Measurements from ENCODE around the gene APRT. TPM values are rescaled to one million over a fixed set of nuclear protein-coding genes. Genes with fewer than 3 reads are reported as not detected.
"Not testable (repeated sequence)": the region's sequence is repeated elsewhere in the genome, so short reads cannot be mapped to it uniquely, and the experiment has no call there.

Gene APRT
- total RNA-seq, 1 experiment from 2014 or later, result 266 TPM

- no peak for DNase-seq (ENCODE audit: low spot score)
- in situ Hi-C loops (cut with HindIII; ENCODE audit: low sequenced_read_pairs), result no loop called here
Measured at GRCh38 chr16:88826070-88826840, 14.5 kb upstream of the APRT start.

GRCh38 chr16:88825146-88825545, 13.4 kb upstream of the APRT start:
- in situ Hi-C loops (cut with HindIII; ENCODE audit: low sequenced_read_pairs), result no loop called here
- DNase-seq (ENCODE audit: low spot score), result no peak

GRCh38 chr16:88824256-88825077, 12.7 kb upstream of the APRT start:
- in situ Hi-C loops (cut with HindIII; ENCODE audit: low sequenced_read_pairs), result no loop called here
- DNase-seq (ENCODE audit: low spot score), result no peak

GRCh38 chr16:88823646-88824045, 11.9 kb upstream of the APRT start:
- in situ Hi-C loops (cut with HindIII; ENCODE audit: low sequenced_read_pairs); DNase-seq (ENCODE audit: low spot score): not testable (repeated sequence)

GRCh38 chr16:88822281-88823040, 10.7 kb upstream of the APRT start:
- no peak for DNase-seq (ENCODE audit: low spot score)
- in situ Hi-C loops (cut with HindIII; ENCODE audit: low sequenced_read_pairs), result no loop called here

GRCh38 chr16:88821168-88821850, 9.6 kb upstream of the APRT start:
- DNase-seq (ENCODE audit: low spot score), result no peak
- in situ Hi-C loops (cut with HindIII; ENCODE audit: low sequenced_read_pairs), result no loop called here

- no peak for DNase-seq (ENCODE audit: low spot score)
- in situ Hi-C loops (cut with HindIII; ENCODE audit: low sequenced_read_pairs), result no loop called here
Measured at GRCh38 chr16:88820385-88821025, 8.8 kb upstream of the APRT start.

- no peak for DNase-seq (ENCODE audit: low spot score)
- in situ Hi-C loops (cut with HindIII; ENCODE audit: low sequenced_read_pairs), result no loop called here
Measured at GRCh38 chr16:88819126-88819525, 7.4 kb upstream of the APRT start.

GRCh38 chr16:88818575-88818874, 6.8 kb upstream of the APRT start:
- DNase-seq (ENCODE audit: low spot score), result no peak
- in situ Hi-C loops (cut with HindIII; ENCODE audit: low sequenced_read_pairs), result no loop called here

- in situ Hi-C loops (cut with HindIII; ENCODE audit: low sequenced_read_pairs), result no loop called here
- no peak for DNase-seq (ENCODE audit: low spot score)
Measured at GRCh38 chr16:88817785-88818574, 6.3 kb upstream of the APRT start.

- in situ Hi-C loops (cut with HindIII; ENCODE audit: low sequenced_read_pairs), result no loop called here
Measured at GRCh38 chr16:88816736-88817535, 5.2 kb upstream of the APRT start.

GRCh38 chr16:88815901-88816589, 4.3 kb upstream of the APRT start:
- DNase-seq (ENCODE audit: low spot score), result peak; percentile 50

More at GRCh38 chr16:88816736-88817535, 5.2 kb upstream of the APRT start:
- DNase-seq (ENCODE audit: low spot score), result no peak

GRCh38 chr16:88815227-88815626, 3.5 kb upstream of the APRT start:
- in situ Hi-C loops (cut with HindIII; ENCODE audit: low sequenced_read_pairs), result no loop called here
- DNase-seq (ENCODE audit: low spot score), result no peak

More at GRCh38 chr16:88815901-88816589, 4.3 kb upstream of the APRT start:
- in situ Hi-C loops (cut with HindIII; ENCODE audit: low sequenced_read_pairs), result no loop called here

- in situ Hi-C loops (cut with HindIII; ENCODE audit: low sequenced_read_pairs), result no loop called here
- DNase-seq (ENCODE audit: low spot score), result no peak
Measured at GRCh38 chr16:88814144-88814502, 2.4 kb upstream of the APRT start.

GRCh38 chr16:88813269-88814143, 1.8 kb upstream of the APRT start:
- in situ Hi-C loops (cut with HindIII; ENCODE audit: low sequenced_read_pairs), result no loop called here
- no peak for DNase-seq (ENCODE audit: low spot score)
